ENCODE measurements around the gene SNTG2.

The SNTG2 gene

GRCh38 chr2:1393321-1393720 is 442.7 kb downstream of the SNTG2 start:
- DNase-seq (ENCODE audit: low read depth), result no peak
- no peak overlapping the region for H3K4me3 ChIP-seq (ENCODE audit: low read depth, low read length)
- no peak for TF ChIP-seq CTCF (IDR thresholded peaks at IDR 0.05; ENCODE audit: low read depth, low read length, missing control alignments)
- in situ Hi-C loops (cut with HindIII; ENCODE audit: low sequenced_read_pairs), result no loop called here

GRCh38 chr2:1394709-1395408 is 444.2 kb downstream of the SNTG2 start:
- in situ Hi-C loops (cut with HindIII; ENCODE audit: low sequenced_read_pairs), result no loop called here
- H3K4me3 ChIP-seq (ENCODE audit: low read depth, low read length), result no peak overlapping the region
- DNase-seq (ENCODE audit: low read depth), result no peak
- TF ChIP-seq CTCF (IDR thresholded peaks at IDR 0.05; ENCODE audit: low read depth, low read length, missing control alignments), result no peak

- no peak overlapping the region for H3K4me3 ChIP-seq (ENCODE audit: low read depth, low read length)
- no peak for TF ChIP-seq CTCF (IDR thresholded peaks at IDR 0.05; ENCODE audit: low read depth, low read length, missing control alignments)
- no peak for DNase-seq (ENCODE audit: low read depth)
- in situ Hi-C loops (cut with HindIII; ENCODE audit: low sequenced_read_pairs), result no loop called here
These were observed 446.7 kb downstream of the SNTG2 start for GRCh38 chr2:1397350-1397749.

GRCh38 chr2:1398191-1398590 is 447.5 kb downstream of the SNTG2 start:
- TF ChIP-seq CTCF (IDR thresholded peaks at IDR 0.05; ENCODE audit: low read depth, low read length, missing control alignments), result no peak
- no peak overlapping the region for H3K4me3 ChIP-seq (ENCODE audit: low read depth, low read length)
- DNase-seq (ENCODE audit: low read depth), result no peak
- in situ Hi-C loops (cut with HindIII; ENCODE audit: low sequenced_read_pairs), result no loop called here

- in situ Hi-C loops (cut with HindIII; ENCODE audit: low sequenced_read_pairs), result no loop called here
- H3K4me3 ChIP-seq (ENCODE audit: low read depth, low read length), result no peak overlapping the region
- DNase-seq (ENCODE audit: low read depth), result no peak
- TF ChIP-seq CTCF (IDR thresholded peaks at IDR 0.05; ENCODE audit: low read depth, low read length, missing control alignments), result no peak
These were observed 450.5 kb downstream of the SNTG2 start for GRCh38 chr2:1400943-1401735.

GRCh38 chr2:1402064-1402463 is 451.4 kb downstream of the SNTG2 start:
- in situ Hi-C loops (cut with HindIII; ENCODE audit: low sequenced_read_pairs), result no loop called here
- H3K4me3 ChIP-seq (ENCODE audit: low read depth, low read length), result no peak overlapping the region
- DNase-seq (ENCODE audit: low read depth), result no peak
- no peak for TF ChIP-seq CTCF (IDR thresholded peaks at IDR 0.05; ENCODE audit: low read depth, low read length, missing control alignments)

Data from astrocyte of the cerebellum (primary cell).